ENCODE data around the gene RAD51B. TPM values are rescaled to one million over a fixed set of nuclear protein-coding genes. Genes with fewer than 3 reads are reported as not detected.
"Not testable (repeated sequence)": the region's sequence is repeated elsewhere in the genome, so short reads cannot be mapped to it uniquely, and the experiment has no call there.

Gene RAD51B
- total RNA-seq, 1 donor from 2014 or later: 26.1 TPM

DNA sequence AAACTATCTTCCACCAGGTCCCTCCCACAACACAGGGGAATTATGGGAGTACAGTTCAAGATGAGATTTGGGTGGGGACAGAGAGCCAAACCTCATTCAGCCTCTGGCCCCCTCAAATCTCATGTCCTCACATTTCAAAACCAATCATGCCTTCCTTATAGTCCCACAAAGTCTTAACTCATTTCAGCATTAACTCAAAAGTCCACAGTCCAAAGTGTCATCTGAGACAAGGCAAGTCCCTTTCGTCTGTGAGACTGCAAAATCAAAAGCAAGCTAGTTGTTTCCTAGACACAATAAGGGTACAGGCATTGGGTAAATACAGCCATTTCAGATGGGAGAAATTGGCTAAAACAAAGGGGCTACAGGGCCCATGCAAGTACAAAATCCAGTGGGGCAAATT, 147.6 kb downstream of the RAD51B start:
- H3K4me1 Mint-ChIP-seq (ENCODE audit: low read depth): no peaks in the 10 kb centered on the region
- H3K4me3 Mint-ChIP-seq: no peak overlapping the region
- no peaks in the 10 kb centered on the region for H3K27me3 Mint-ChIP-seq (ENCODE audit: insufficient read depth)
- peaks cover 7% of the 10 kb centered on the region for H3K36me3 Mint-ChIP-seq (ENCODE audit: low read depth)
- no peak for DNase-seq (ENCODE audit: low spot score)
- H3K27ac Mint-ChIP-seq: no peak overlapping the region
- H3K9me3 Mint-ChIP-seq: no peaks in the 10 kb centered on the region
- intact Hi-C loops (cut with micrococcal nuclease): no loop called here

DNA sequence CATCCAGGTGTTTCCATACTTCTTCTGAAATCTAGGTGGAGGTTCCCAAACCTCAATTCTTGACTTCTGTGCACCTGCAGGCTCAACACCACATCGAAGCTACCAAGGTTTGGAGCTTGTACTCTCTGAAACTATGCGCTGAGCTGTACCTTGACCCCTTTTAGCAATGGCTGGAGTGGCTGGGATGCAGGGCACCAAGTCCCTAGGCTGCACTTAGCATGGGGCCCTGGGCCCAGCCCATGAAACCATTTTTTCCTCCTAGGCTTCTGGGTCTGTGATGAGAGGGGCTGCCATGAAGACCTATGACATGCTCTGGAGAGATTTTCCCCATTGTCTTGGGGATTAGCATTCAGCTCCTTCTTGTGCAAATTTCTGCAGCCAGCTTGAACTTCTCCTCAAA, 148.4 kb downstream of the RAD51B start:
- H3K27ac Mint-ChIP-seq; H3K36me3 Mint-ChIP-seq (ENCODE audit: low read depth); H3K4me3 Mint-ChIP-seq; DNase-seq (ENCODE audit: low spot score); H3K9me3 Mint-ChIP-seq; H3K4me1 Mint-ChIP-seq (ENCODE audit: low read depth); intact Hi-C loops (cut with micrococcal nuclease); H3K27me3 Mint-ChIP-seq (ENCODE audit: insufficient read depth): not testable (repeated sequence)

DNA sequence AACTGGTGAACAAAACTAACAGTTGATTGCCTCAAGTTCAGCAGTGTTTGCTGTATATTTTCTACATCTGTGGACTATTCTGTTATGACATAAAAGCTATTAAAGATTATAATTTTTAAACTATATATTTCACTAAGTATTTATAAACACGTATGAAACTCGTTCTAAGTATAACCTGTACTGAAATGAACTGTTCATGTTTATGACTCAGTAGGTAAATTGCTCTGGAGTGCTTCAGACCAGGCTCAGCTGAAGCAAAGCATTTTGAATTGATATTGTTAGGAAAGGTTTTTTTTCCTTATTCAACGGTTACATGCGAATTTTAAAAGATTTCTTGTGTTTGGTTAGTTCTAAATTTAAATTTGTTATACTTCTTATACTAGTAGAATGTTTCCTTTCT, 151.3 kb downstream of the RAD51B start:
- no peaks in the 10 kb centered on the region for H3K4me1 Mint-ChIP-seq (ENCODE audit: low read depth)
- no peaks in the 10 kb centered on the region for H3K9me3 Mint-ChIP-seq
- no peak overlapping the region for H3K27ac Mint-ChIP-seq
- H3K4me3 Mint-ChIP-seq: no peak overlapping the region
- peaks cover 7% of the 10 kb centered on the region for H3K36me3 Mint-ChIP-seq (ENCODE audit: low read depth)
- DNase-seq (ENCODE audit: low spot score): no peak
- intact Hi-C loops (cut with micrococcal nuclease): no loop called here
- H3K27me3 Mint-ChIP-seq (ENCODE audit: insufficient read depth): no peaks in the 10 kb centered on the region

DNA sequence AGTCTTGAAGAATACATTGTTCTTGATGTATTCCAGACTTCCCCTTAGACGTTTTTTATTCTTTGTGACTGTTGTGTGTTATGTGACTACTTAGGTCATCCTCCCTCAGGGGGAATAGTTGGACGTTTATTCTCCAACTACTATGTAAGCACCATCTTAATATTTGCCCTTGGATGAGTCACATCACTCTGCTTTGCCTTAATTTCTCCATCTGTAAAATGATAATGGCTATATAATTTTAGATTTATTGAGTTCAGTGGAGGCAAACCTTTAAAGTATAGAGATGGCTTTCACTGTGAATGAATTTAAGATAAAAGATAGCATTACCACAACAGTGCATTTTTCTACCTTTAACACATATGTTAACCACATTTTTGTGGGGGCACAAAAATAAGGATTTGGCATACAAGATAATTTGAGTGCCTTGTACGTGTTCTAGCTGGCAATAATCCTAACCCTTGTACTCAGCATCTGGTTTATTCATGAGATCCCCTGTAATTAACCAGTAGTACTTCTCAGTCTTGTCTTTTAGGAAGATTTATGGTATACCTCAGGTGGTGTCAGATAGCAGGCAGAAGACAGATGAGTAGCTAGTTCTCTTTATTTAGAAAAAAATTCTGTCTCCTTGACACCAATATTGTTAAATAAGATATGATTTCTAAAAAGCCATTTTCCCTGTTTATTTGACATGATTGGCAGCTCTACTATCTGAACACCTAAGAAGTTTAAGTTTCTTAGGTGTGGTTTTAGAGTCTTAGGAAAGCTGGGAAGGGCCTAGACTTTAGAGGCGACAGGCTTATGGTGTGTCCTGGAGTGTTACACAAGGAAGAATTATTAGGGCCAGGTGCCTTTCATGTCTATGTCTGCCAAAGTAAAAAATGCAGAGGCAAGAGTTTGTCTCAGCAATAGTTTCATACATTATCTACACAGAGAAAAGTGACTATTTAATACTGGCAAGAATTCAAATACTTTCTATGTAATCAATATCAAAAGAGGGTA, 152.3 kb downstream of the RAD51B start:
- Mint-ChIP-seq H3K27ac (no peak overlapping the region), H3K36me3 (ENCODE audit: low read depth) (peaks cover 6% of the 10 kb centered on the region), H3K9me3 (no peaks in the 10 kb centered on the region), H3K4me3 (no peak overlapping the region), H3K27me3 (ENCODE audit: insufficient read depth) (no peaks in the 10 kb centered on the region), H3K4me1 (ENCODE audit: low read depth) (no peaks in the 10 kb centered on the region)
- intact Hi-C loops (cut with micrococcal nuclease): no loop called here
- no peak for DNase-seq (ENCODE audit: low spot score)

DNA sequence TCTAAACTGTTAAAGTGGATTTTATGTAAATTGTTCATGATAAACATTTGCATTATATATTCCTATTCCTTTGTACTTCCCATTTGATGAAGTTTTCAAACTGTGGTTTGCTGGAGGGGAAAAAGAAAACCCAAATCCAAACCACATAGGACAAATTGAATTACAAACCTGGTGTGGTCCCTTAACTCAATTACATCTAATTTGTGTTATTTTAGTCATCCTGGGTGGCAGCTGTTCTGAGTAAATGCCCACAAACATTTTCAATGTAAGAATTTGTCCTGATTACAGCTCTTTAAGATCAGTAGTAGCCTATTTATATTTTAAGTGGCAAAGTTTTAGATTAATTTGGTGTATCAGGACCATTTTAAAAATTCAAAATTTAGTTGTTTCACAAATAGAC, 153.9 kb downstream of the RAD51B start:
- Mint-ChIP-seq H3K27ac (no peak overlapping the region), H3K9me3 (no peaks in the 10 kb centered on the region), H3K4me3 (no peak overlapping the region), H3K27me3 (ENCODE audit: insufficient read depth) (no peaks in the 10 kb centered on the region), H3K4me1 (ENCODE audit: low read depth) (no peaks in the 10 kb centered on the region), H3K36me3 (ENCODE audit: low read depth) (peaks cover 3% of the 10 kb centered on the region)
- intact Hi-C loops (cut with micrococcal nuclease): no loop called here
- DNase-seq (ENCODE audit: low spot score): no peak

DNA sequence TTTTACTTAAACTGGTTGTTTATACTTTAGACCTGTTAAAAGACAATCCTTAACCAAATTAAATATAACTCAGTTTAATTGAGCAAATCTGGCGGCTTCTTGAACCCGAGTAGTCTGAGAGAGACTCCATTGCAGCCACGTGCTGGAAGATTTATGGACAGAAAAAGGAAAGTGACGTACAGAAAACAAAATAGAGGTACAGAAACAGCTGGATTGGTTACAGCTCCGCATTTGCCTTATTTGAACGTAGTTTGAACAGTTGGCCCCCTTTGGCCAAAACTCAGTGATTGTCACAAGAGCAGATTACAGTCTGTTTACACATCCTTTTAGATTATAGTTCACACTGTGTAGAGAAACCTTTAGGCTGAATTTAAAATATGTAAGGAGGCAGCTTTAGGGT, 155.9 kb downstream of the RAD51B start:
- no peaks in the 10 kb centered on the region for H3K27me3 Mint-ChIP-seq (ENCODE audit: insufficient read depth)
- peaks cover 6% of the 10 kb centered on the region for H3K4me1 Mint-ChIP-seq (ENCODE audit: low read depth)
- intact Hi-C loops (cut with micrococcal nuclease): no loop called here
- H3K9me3 Mint-ChIP-seq: no peaks in the 10 kb centered on the region
- no peak overlapping the region for H3K27ac Mint-ChIP-seq
- no peak for DNase-seq (ENCODE audit: low spot score)
- no peaks in the 10 kb centered on the region for H3K36me3 Mint-ChIP-seq (ENCODE audit: low read depth)
- no peak overlapping the region for H3K4me3 Mint-ChIP-seq

DNA sequence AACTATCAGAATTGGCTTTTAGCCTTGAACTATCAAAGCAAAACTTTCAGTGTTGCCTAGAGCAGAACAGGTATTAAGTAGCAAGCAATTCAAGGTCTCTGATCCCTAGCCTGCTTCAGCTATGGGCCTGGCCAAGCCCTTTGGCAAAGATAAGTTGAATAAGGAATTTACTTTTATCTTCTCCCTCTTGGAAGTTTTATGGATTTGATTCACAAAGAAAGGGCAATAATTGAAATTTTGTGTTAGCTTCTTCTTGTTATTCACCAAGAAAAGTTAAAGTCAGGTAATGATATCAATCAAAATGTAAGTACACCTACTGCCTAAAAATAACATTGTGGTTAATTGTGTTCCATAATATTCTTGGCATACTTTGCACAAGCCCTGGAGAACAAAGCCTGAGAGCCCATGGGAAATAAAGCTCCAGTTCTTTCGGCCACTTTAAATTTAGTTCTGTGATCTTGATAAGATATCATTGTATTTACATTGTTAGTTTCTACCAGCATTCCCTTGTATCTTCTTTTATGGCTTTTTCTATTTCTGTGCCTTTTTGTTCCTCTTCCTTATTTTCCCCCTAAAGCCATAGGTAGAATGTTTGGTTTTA, 158.0 kb downstream of the RAD51B start:
- Mint-ChIP-seq H3K27me3 (ENCODE audit: insufficient read depth) (no peaks in the 10 kb centered on the region), H3K4me3 (no peak overlapping the region), H3K36me3 (ENCODE audit: low read depth) (no peaks in the 10 kb centered on the region), H3K27ac (no peak overlapping the region), H3K9me3 (no peaks in the 10 kb centered on the region), H3K4me1 (ENCODE audit: low read depth) (peaks cover 6% of the 10 kb centered on the region)
- intact Hi-C loops (cut with micrococcal nuclease): no loop called here
- DNase-seq (ENCODE audit: low spot score): no peak

DNA sequence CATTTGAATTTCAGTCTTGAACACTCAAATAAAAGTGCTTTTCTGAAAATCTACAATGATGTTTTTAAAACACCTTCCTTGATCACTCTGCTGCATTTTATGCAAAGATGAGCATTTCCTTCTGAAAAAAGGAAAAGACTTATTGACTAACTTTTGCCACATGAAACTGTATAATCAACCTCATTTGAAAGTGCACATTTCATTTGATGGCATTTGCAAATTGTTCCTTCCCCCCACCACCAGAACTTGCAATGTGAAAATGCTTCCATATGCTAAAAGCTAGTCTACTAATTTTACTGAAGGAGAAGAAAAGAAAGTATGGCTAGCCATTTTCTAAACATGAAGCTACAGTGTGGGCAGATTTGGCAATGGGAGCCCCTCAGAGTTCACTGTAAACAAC, 159.2 kb downstream of the RAD51B start:
- Mint-ChIP-seq H3K36me3 (ENCODE audit: low read depth) (no peaks in the 10 kb centered on the region), H3K4me1 (ENCODE audit: low read depth) (peaks cover 6% of the 10 kb centered on the region), H3K27ac (no peak overlapping the region), H3K27me3 (ENCODE audit: insufficient read depth) (peaks cover 2% of the 10 kb centered on the region), H3K4me3 (no peak overlapping the region), H3K9me3 (no peaks in the 10 kb centered on the region)
- DNase-seq (ENCODE audit: low spot score): no peak
- intact Hi-C loops (cut with micrococcal nuclease): no loop called here

DNA sequence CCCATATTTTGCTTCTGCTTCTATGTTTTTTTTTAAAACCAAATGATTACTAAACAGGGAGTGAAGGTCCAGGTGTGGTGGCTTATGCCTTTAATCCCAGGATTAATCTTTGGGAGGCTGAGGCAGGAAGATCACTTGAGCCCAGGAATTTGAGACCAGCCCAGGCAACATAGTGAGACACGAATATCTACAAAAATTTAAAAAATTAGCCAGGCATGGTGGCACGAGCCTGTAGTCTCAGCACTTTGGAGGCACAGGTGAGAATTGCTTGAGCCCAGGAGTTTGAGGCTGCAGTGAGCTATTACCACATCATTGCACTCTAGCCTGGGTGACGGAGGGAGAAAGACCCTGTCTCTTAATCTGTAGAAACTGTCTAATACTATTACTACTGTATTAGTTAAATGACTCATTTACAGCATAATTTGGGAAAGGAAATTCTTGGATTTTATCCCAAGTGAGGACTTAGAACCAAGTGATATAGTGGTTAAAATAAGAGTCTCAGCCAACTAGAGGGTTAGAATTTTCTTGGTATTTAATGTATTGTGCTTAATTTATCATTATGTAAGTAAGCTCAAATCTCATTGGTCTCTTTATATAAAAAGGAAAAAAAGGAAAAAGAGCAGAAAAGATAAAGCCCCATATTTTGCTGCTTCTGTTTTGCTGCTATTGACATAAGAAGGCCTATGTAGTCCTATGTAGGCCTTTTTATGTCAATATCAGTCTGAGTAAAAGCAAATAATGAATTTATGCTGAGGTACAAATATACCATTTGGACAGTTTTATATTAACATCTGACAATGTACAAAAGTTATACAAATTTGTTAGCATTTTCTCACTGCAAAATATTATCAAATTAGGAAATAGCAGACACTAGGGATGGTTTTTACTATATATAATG, 163.4 kb downstream of the RAD51B start:
- Mint-ChIP-seq H3K36me3 (ENCODE audit: low read depth) (no peaks in the 10 kb centered on the region), H3K4me1 (ENCODE audit: low read depth) (peaks cover 6% of the 10 kb centered on the region), H3K27ac (no peak overlapping the region), H3K9me3 (no peaks in the 10 kb centered on the region), H3K4me3 (no peak overlapping the region), H3K27me3 (ENCODE audit: insufficient read depth) (peaks cover 2% of the 10 kb centered on the region)
- intact Hi-C loops (cut with micrococcal nuclease): no loop called here
- no peak for DNase-seq (ENCODE audit: low spot score)

DNA sequence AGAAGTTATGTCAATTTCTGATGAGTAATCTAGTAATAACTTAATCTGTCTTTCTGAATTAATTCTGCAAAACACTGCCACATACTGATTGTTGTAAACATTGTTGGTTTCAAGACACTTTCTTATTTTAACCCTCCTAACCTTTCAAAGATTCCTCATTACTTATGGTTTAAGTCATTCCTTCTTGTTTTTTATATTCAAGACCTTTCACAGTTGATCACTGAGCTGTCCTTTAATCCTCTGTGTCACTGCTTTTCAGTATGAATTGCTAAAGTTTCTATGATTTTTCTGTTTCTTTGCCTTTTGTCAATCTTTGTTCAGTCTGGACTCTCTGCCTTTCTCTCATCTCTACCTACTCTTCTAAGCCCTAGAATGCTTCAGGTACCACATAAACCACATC, 164.7 kb downstream of the RAD51B start:
- no peaks in the 10 kb centered on the region for H3K36me3 Mint-ChIP-seq (ENCODE audit: low read depth)
- DNase-seq (ENCODE audit: low spot score): no peak
- no peak overlapping the region for H3K4me3 Mint-ChIP-seq
- no peaks in the 10 kb centered on the region for H3K9me3 Mint-ChIP-seq
- no peak overlapping the region for H3K27ac Mint-ChIP-seq
- H3K4me1 Mint-ChIP-seq (ENCODE audit: low read depth): no peaks in the 10 kb centered on the region
- peaks cover 2% of the 10 kb centered on the region for H3K27me3 Mint-ChIP-seq (ENCODE audit: insufficient read depth)
- intact Hi-C loops (cut with micrococcal nuclease): no loop called here

DNA sequence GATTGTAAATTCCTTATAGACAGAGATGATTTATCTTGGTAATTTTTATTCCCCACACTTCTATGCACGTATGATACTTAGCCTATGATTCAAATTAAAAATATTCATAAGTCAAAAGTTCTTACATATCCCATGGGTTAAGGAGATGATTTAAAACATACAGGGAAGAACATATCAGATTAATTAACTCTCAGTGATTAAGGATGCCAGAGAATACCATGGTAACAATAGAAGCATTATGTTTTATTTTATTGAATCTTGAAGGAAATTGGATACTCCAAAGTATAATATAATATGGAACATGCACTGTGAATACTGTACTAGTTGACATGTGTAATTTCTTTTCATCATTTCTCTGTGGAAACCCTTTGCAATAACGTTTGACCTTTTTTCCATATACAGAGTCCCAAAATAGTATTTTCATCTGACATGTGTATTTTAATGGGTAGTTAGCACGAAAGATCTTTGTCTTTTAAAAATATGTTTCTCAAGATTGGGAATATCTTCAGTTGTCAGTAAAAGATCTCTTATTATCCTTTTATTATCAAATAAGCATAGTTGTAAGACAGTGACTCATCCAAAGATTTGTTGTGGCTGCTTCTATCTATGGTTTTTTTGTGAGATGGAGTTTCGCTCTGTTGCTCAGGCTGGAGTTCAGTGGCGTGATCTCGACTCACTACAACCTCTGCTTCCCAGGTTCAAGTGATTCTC, 166.7 kb downstream of the RAD51B start:
- no peaks in the 10 kb centered on the region for H3K9me3 Mint-ChIP-seq
- no peaks in the 10 kb centered on the region for H3K36me3 Mint-ChIP-seq (ENCODE audit: low read depth)
- DNase-seq (ENCODE audit: low spot score): no peak
- peaks cover 2% of the 10 kb centered on the region for H3K27me3 Mint-ChIP-seq (ENCODE audit: insufficient read depth)
- H3K4me1 Mint-ChIP-seq (ENCODE audit: low read depth): no peaks in the 10 kb centered on the region
- no peak overlapping the region for H3K27ac Mint-ChIP-seq
- H3K4me3 Mint-ChIP-seq: no peak overlapping the region
- intact Hi-C loops (cut with micrococcal nuclease): no loop called here

DNA sequence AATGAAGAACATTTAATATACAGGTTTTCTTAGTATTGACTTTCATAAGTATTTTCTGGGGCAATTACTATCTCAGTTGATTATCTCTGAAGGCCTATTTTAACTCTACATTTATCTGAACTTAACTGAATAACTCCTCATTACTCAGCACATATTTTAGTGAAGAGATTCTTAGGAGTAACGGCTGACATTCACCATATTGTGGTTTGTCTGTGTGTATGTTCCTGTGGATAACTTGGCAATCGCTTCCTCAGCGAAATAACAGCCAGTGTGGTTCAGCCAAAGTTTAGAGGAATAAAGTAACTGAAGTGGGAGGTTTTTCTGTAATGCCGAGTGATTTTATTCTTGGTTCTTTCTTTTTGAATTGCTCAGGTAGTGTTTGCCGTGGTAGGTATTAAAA, 168.0 kb downstream of the RAD51B start:
- no peak for DNase-seq (ENCODE audit: low spot score)
- intact Hi-C loops (cut with micrococcal nuclease): no loop called here
- peaks cover 2% of the 10 kb centered on the region for H3K27me3 Mint-ChIP-seq (ENCODE audit: insufficient read depth)
- H3K4me1 Mint-ChIP-seq (ENCODE audit: low read depth): no peaks in the 10 kb centered on the region
- no peak overlapping the region for H3K4me3 Mint-ChIP-seq
- H3K27ac Mint-ChIP-seq: no peak overlapping the region
- H3K9me3 Mint-ChIP-seq: no peaks in the 10 kb centered on the region
- no peaks in the 10 kb centered on the region for H3K36me3 Mint-ChIP-seq (ENCODE audit: low read depth)
